Fibroblast of the conjunctiva (primary cell): ENCODE results near the gene RMND5B.
"Not testable (repeated sequence)": the region's sequence is repeated elsewhere in the genome, so short reads cannot be mapped to it uniquely, and the experiment has no call there.

Experiments used
- DNase-seq: peaks from one replicate; pipeline ENCODE4 v3.0.0-alpha.2; 2010; ENCODE audit warnings: low read depth

RMND5B gene

GRCh38 chr5:178130576-178131445 is at the start of gene RMND5B:
RMND5B (plus strand) TSS chr5:178131014; CDS start chr5:178138120, 7,106 bp downstream.
- DNase-seq: peak; percentile 52

- DNase-seq: no peak
Observed at GRCh38 chr5:178081571-178082243, 49.1 kb upstream of the RMND5B start.

GRCh38 chr5:178083922-178084321 is 46.9 kb upstream of the RMND5B start:
- no peak for DNase-seq

GRCh38 chr5:178085316-178085715 is 45.5 kb upstream of the RMND5B start:
- DNase-seq: no peak

GRCh38 chr5:178086266-178086665 is 44.5 kb upstream of the RMND5B start:
- no peak for DNase-seq

- not testable (repeated sequence) for DNase-seq
Observed at GRCh38 chr5:178087199-178087598, 43.6 kb upstream of the RMND5B start.

- DNase-seq: no peak
Observed at GRCh38 chr5:178090856-178091255, 40.0 kb upstream of the RMND5B start.

GRCh38 chr5:178093134-178093533 is 37.7 kb upstream of the RMND5B start:
- no peak for DNase-seq

GRCh38 chr5:178094345-178094744 is 36.5 kb upstream of the RMND5B start:
- no peak for DNase-seq

GRCh38 chr5:178098685-178099084 is 32.1 kb upstream of the RMND5B start:
- DNase-seq: no peak

- no peak for DNase-seq
Observed at GRCh38 chr5:178103612-178104011, 27.2 kb upstream of the RMND5B start.

GRCh38 chr5:178104492-178104891 is 26.3 kb upstream of the RMND5B start:
- DNase-seq: no peak

- no peak for DNase-seq
Observed at GRCh38 chr5:178106086-178106485, 24.7 kb upstream of the RMND5B start.

- DNase-seq: no peak
Observed at GRCh38 chr5:178106556-178107239, 24.1 kb upstream of the RMND5B start.

GRCh38 chr5:178107756-178108310 is 23.0 kb upstream of the RMND5B start:
- no peak for DNase-seq

GRCh38 chr5:178108446-178108845 is 22.4 kb upstream of the RMND5B start:
- DNase-seq: no peak

- no peak for DNase-seq
Observed at GRCh38 chr5:178108966-178109365, 21.8 kb upstream of the RMND5B start.

GRCh38 chr5:178110511-178110910 is 20.3 kb upstream of the RMND5B start:
- DNase-seq: no peak

- DNase-seq: peak; percentile 17
Observed at GRCh38 chr5:178111925-178112324, 18.9 kb upstream of the RMND5B start.

- no peak for DNase-seq
Observed at GRCh38 chr5:178112545-178112944, 18.3 kb upstream of the RMND5B start.

- DNase-seq: no peak
Observed at GRCh38 chr5:178113141-178113787, 17.6 kb upstream of the RMND5B start, which contains the start of gene N4BP3. N4BP3 (plus strand) TSS chr5:178113532; CDS start chr5:178119584, 6,052 bp downstream.

GRCh38 chr5:178113841-178114324 is 16.9 kb upstream of the RMND5B start:
- no peak for DNase-seq
